ENCODE data around the gene GIMAP4. TPM values are rescaled to one million over a fixed set of nuclear protein-coding genes. Genes with fewer than 3 reads are reported as not detected.
"Not testable (repeated sequence)": the region's sequence is repeated elsewhere in the genome, so short reads cannot be mapped to it uniquely, and the experiment has no call there.

GIMAP4 gene
- not detected for polyA plus RNA-seq (2013, experiment 1 of 4)
- not detected for polyA plus RNA-seq (2013, experiment 2 of 4)
- not detected for polyA plus RNA-seq (2013, experiment 3 of 4)
- not detected for polyA plus RNA-seq (2013, experiment 4 of 4)

DNA sequence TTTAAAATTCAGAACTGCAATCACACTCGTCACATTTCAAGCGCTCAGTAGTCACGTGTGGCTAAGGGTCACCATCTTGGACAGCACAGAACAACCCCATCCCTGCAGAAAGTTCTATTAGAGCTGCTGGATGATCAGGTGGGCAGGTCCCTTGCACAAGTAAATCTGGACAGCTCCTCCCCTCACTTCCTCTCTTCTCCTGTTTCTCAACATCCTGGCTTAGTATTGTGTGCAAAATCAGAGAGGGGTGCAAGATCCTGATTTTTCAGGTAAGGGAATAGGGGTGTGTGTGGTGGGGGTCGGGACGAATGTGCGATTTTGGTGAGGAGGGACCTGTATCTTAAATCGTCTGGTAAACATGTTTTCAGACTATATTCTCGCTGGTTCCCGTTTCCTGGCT, at the start of gene GIMAP4:
GIMAP4 (plus strand) TSS at position 222 of the 400 bp plus-strand sequence. CDS start 2,512 bp downstream, outside the sequence.
- H3K27me3 ChIP-seq (ENCODE audit: control insufficient read depth, insufficient read depth, low read length, poor library complexity, severe bottlenecking) = no peaks in the 10 kb centered on the region
- H3K4me3 ChIP-seq (ENCODE audit: insufficient read depth, low read depth, low read length) = no peak within 1 kb of the TSS
- no peak within 1 kb of the TSS for H3K27ac ChIP-seq (ENCODE audit: insufficient read depth, low read depth, low read length, poor library complexity, severe bottlenecking)
- WGBS, 2 experiments = 86 to 89% methylated on average over 9 of the region's 9 CpGs
- no peaks in the 10 kb centered on the region for H3K4me1 ChIP-seq (ENCODE audit: control insufficient read depth, insufficient read depth, low read length)
- no peaks in the 10 kb centered on the region for H3K36me3 ChIP-seq (ENCODE audit: control insufficient read depth, insufficient read depth, low read length)
- no peaks in the 10 kb centered on the region for H3K9me3 ChIP-seq (ENCODE audit: control insufficient read depth, low read length)

DNA sequence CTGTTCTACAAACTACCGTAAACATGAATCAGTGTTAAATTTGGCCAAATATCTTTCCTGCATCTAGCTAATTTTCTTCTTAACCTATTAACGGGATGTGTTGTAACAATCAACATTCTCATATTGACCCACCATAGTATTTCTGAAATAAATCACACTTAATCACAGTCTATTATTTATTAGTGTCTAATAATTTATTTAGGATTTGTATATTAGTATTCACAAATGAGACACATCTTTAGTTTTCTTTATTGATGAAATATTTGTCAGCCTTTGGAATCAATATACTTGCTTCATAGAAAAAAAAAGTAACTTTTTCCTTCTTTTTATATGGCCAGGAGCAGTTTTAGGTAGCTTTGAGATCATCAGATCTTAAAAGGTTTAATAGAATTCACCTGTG, 47.9 kb upstream of the GIMAP4 start:
- no peak overlapping the region for H3K27ac ChIP-seq (ENCODE audit: insufficient read depth, low read depth, low read length, poor library complexity, severe bottlenecking)
- WGBS, 2 experiments = 95 to 100% methylated on average over 2 of the region's 2 CpGs
- H3K36me3 ChIP-seq (ENCODE audit: control insufficient read depth, insufficient read depth, low read length) = no peaks in the 10 kb centered on the region
- no peaks in the 10 kb centered on the region for H3K27me3 ChIP-seq (ENCODE audit: control insufficient read depth, insufficient read depth, low read length, poor library complexity, severe bottlenecking)
- no peaks in the 10 kb centered on the region for H3K9me3 ChIP-seq (ENCODE audit: control insufficient read depth, low read length)
- no peak overlapping the region for H3K4me3 ChIP-seq (ENCODE audit: insufficient read depth, low read depth, low read length)
- peaks cover 3% of the 10 kb centered on the region for H3K4me1 ChIP-seq (ENCODE audit: control insufficient read depth, insufficient read depth, low read length)

DNA sequence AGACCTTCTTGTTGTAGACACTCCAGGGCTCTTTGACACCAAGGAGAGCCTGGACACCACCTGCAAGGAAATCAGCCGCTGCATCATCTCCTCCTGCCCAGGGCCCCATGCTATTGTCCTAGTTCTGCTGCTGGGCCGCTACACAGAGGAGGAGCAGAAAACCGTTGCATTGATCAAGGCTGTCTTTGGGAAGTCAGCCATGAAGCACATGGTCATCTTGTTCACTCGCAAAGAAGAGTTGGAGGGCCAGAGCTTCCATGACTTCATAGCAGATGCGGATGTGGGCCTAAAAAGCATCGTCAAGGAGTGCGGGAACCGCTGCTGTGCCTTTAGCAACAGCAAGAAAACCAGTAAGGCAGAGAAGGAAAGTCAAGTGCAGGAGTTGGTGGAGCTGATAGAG, 47.0 kb upstream of the GIMAP4 start:
- Histone ChIP-seq H3K9me3 (ENCODE audit: control insufficient read depth, low read length) (no peaks in the 10 kb centered on the region), H3K27me3 (ENCODE audit: control insufficient read depth, insufficient read depth, low read length, poor library complexity, severe bottlenecking) (no peaks in the 10 kb centered on the region), H3K4me3 (ENCODE audit: insufficient read depth, low read depth, low read length) (no peak overlapping the region), H3K36me3 (ENCODE audit: control insufficient read depth, insufficient read depth, low read length) (no peaks in the 10 kb centered on the region), H3K4me1 (ENCODE audit: control insufficient read depth, insufficient read depth, low read length) (peaks cover 3% of the 10 kb centered on the region), H3K27ac (ENCODE audit: insufficient read depth, low read depth, low read length, poor library complexity, severe bottlenecking) (no peak overlapping the region)
- WGBS, 2 experiments = 84 to 87% methylated on average over 8 of the region's 8 CpGs

DNA sequence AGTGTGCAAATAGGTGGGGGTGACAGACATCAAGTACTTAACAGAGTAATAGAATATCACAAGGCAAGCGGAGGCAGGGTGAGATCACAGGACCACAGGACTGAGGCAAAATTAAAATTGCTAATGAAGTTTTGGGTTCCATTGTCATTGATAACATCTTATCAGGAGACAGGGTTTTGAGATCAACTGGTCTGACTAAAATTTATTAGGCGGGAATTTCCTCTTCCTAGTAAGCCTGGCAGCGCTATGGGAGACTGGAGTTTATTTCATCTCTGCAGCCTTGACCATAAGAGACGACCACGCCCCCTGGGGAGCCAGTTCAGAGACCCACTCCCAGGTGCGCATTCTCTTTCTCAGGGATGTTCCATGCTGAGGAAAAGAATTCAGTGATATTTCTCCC, 44.3 kb upstream of the GIMAP4 start:
- not testable (repeated sequence) for H3K4me3 ChIP-seq (ENCODE audit: insufficient read depth, low read depth, low read length); H3K36me3 ChIP-seq (ENCODE audit: control insufficient read depth, insufficient read depth, low read length); H3K4me1 ChIP-seq (ENCODE audit: control insufficient read depth, insufficient read depth, low read length); H3K27ac ChIP-seq (ENCODE audit: insufficient read depth, low read depth, low read length, poor library complexity, severe bottlenecking); H3K27me3 ChIP-seq (ENCODE audit: control insufficient read depth, insufficient read depth, low read length, poor library complexity, severe bottlenecking); H3K9me3 ChIP-seq (ENCODE audit: control insufficient read depth, low read length)
- 34 to 39% methylated on average over 6 of the region's 6 CpGs for WGBS, 2 experiments

DNA sequence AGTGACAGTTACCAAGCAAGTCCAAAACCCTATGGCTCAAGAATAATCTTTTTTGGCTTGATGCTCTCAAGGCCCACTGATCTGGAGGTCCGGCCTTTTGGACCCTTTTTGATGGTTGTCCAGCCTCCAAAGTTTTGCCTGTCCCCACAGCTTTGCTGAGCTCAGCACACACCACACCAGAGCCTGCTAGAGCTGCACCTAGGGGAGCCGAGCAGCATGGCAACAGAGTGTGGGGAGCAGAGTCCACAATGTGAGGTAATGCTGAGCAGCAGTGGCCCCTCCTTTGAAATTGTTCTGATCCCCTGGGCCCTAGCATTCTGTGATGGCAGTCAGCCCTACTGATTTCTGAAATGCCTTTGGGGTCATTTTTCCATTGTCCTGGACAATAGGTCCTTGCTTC, 43.2 kb upstream of the GIMAP4 start:
- peaks cover 3% of the 10 kb centered on the region for H3K4me1 ChIP-seq (ENCODE audit: control insufficient read depth, insufficient read depth, low read length)
- 68 to 70% methylated on average over 2 of the region's 2 CpGs for WGBS, 2 experiments
- no peaks in the 10 kb centered on the region for H3K27me3 ChIP-seq (ENCODE audit: control insufficient read depth, insufficient read depth, low read length, poor library complexity, severe bottlenecking)
- H3K4me3 ChIP-seq (ENCODE audit: insufficient read depth, low read depth, low read length) = no peak overlapping the region
- H3K9me3 ChIP-seq (ENCODE audit: control insufficient read depth, low read length) = no peaks in the 10 kb centered on the region
- H3K36me3 ChIP-seq (ENCODE audit: control insufficient read depth, insufficient read depth, low read length) = no peaks in the 10 kb centered on the region
- no peak overlapping the region for H3K27ac ChIP-seq (ENCODE audit: insufficient read depth, low read depth, low read length, poor library complexity, severe bottlenecking)

DNA sequence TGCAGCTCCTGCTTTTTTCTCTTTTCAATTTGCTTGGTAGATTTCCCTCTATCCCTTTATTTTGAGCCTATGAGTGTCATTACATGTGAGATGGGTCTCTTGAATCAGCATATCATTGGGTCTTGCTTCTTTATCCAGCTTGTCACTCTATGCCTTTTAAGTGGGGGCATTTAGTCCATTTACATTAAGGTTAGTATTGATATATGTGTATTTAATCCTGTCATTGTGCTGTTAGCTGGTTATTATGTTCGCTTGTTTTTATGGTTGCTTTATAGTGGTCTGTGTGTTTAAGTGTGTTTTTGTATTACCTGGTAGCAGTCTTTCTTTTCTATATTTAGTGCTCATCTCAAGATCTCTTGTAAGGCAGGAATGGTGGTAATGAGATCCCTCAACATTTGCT, 35.5 kb upstream of the GIMAP4 start:
- Histone ChIP-seq H3K27ac (ENCODE audit: insufficient read depth, low read depth, low read length, poor library complexity, severe bottlenecking) (no peak overlapping the region), H3K27me3 (ENCODE audit: control insufficient read depth, insufficient read depth, low read length, poor library complexity, severe bottlenecking) (no peaks in the 10 kb centered on the region), H3K4me3 (ENCODE audit: insufficient read depth, low read depth, low read length) (no peak overlapping the region), H3K36me3 (ENCODE audit: control insufficient read depth, insufficient read depth, low read length) (no peaks in the 10 kb centered on the region), H3K9me3 (ENCODE audit: control insufficient read depth, low read length) (no peaks in the 10 kb centered on the region), H3K4me1 (ENCODE audit: control insufficient read depth, insufficient read depth, low read length) (no peaks in the 10 kb centered on the region)
- WGBS, 2 experiments = 70 to 97% methylated on average over 1 of the region's 1 CpG

DNA sequence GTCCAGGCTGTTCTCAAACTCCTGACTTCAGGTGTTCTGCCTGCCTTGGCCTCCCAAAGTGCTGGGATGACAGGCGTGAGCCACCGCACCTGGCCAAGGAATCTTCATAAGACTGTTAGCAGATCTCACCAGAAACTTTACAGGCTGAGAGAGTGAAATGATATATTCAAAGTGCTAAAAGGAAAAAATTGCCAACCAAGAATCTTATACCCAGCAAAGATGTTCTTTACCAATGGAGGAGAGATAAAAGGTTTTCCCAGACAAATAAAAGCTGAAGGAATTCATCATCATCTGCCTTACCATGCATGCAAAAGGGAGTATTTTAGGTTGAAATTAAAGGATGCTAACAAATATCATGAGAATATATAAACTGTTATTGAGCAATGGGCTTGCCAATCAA, 28.9 kb upstream of the GIMAP4 start:
- H3K4me1 ChIP-seq (ENCODE audit: control insufficient read depth, insufficient read depth, low read length) = no peaks in the 10 kb centered on the region
- peaks cover 3% of the 10 kb centered on the region for H3K9me3 ChIP-seq (ENCODE audit: control insufficient read depth, low read length)
- 76 to 89% methylated on average over 2 of the region's 2 CpGs for WGBS, 2 experiments

DNA sequence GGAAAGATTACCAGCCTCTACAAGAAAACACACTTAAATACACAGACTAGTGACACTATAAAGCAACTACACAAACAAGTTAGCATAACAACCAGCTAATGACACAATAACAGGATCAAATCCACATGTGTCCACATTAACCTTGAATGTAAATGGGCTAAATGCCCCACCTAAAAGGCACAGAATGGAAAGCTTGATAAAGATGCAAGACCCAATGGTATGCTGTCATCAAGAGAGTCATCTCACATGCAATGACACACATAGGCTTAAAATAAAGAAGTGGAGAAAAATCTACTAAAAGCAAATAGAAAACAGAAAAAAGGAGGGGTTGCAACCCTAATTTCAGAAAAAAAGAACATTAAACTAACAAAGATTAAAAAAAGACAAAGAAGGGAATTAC, 14.0 kb upstream of the GIMAP4 start:
- Histone ChIP-seq H3K9me3 (ENCODE audit: control insufficient read depth, low read length) (no peaks in the 10 kb centered on the region), H3K36me3 (ENCODE audit: control insufficient read depth, insufficient read depth, low read length) (no peaks in the 10 kb centered on the region), H3K27me3 (ENCODE audit: control insufficient read depth, insufficient read depth, low read length, poor library complexity, severe bottlenecking) (no peaks in the 10 kb centered on the region), H3K4me1 (ENCODE audit: control insufficient read depth, insufficient read depth, low read length) (no peaks in the 10 kb centered on the region), H3K4me3 (ENCODE audit: insufficient read depth, low read depth, low read length) (no peak overlapping the region), H3K27ac (ENCODE audit: insufficient read depth, low read depth, low read length, poor library complexity, severe bottlenecking) (no peak overlapping the region)

More for the DNA sequence above, 28.9 kb upstream of the GIMAP4 start:
- H3K27ac ChIP-seq (ENCODE audit: insufficient read depth, low read depth, low read length, poor library complexity, severe bottlenecking) = no peak overlapping the region
- no peaks in the 10 kb centered on the region for H3K27me3 ChIP-seq (ENCODE audit: control insufficient read depth, insufficient read depth, low read length, poor library complexity, severe bottlenecking)
- no peaks in the 10 kb centered on the region for H3K36me3 ChIP-seq (ENCODE audit: control insufficient read depth, insufficient read depth, low read length)
- no peak overlapping the region for H3K4me3 ChIP-seq (ENCODE audit: insufficient read depth, low read depth, low read length)

DNA sequence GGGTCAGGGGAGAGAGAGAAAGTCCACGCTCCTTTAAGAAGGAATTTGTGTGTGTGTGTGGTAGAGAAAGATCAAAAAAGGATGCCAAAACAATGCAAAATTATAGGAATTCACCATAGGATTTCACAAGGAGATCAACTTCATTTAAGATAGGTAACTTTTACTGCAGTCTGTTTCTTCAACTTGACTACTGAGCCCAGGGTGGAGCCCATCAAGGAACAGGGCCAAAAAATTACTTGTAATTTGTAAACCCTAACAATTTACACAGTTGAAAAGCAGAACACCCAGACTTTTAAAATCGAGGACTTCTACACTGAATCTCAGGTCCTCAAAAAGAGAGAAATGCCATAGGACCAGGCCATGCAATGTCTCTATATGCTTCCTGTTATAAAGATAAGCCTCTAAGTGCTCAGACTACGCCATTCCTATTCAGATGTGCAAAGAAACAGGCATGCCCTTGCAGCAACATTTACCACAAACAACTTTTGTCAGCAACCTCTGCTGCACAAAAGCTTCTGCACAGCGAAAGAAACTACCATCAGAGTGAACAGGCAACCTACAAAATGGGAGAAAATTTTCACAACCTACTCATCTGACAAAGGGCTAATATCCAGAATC, 10.6 kb upstream of the GIMAP4 start:
- no peaks in the 10 kb centered on the region for H3K4me1 ChIP-seq (ENCODE audit: control insufficient read depth, insufficient read depth, low read length)
- H3K9me3 ChIP-seq (ENCODE audit: control insufficient read depth, low read length) = no peaks in the 10 kb centered on the region
- no peaks in the 10 kb centered on the region for H3K27me3 ChIP-seq (ENCODE audit: control insufficient read depth, insufficient read depth, low read length, poor library complexity, severe bottlenecking)
- 64 to 80% methylated on average over 4 of the region's 4 CpGs for WGBS, 2 experiments
- no peak overlapping the region for H3K27ac ChIP-seq (ENCODE audit: insufficient read depth, low read depth, low read length, poor library complexity, severe bottlenecking)
- no peak overlapping the region for H3K4me3 ChIP-seq (ENCODE audit: insufficient read depth, low read depth, low read length)
- no peaks in the 10 kb centered on the region for H3K36me3 ChIP-seq (ENCODE audit: control insufficient read depth, insufficient read depth, low read length)

DNA sequence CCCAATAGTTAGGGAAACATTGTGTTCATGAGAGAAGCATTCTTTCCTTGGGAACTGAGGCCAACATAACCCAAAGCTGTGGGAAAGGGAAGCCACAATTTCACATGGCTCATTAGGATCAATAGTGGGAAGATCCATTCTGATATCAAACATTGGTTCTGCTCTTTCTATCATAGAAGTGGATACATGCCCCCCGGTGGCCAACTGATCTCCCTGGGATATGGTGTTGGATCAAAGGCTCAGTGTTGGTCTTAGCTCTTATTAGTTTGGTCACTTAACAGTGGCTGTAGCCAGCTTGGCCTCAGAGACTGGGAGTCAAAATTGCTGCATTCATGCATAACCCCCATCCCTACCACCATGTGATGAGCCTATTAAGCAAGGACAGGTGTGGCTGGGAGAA, 6.7 kb upstream of the GIMAP4 start:
- WGBS, 2 experiments = 67 to 79% methylated on average over 1 of the region's 1 CpG
- Histone ChIP-seq H3K27ac (ENCODE audit: insufficient read depth, low read depth, low read length, poor library complexity, severe bottlenecking) (no peak overlapping the region), H3K9me3 (ENCODE audit: control insufficient read depth, low read length) (no peaks in the 10 kb centered on the region), H3K4me1 (ENCODE audit: control insufficient read depth, insufficient read depth, low read length) (no peaks in the 10 kb centered on the region), H3K27me3 (ENCODE audit: control insufficient read depth, insufficient read depth, low read length, poor library complexity, severe bottlenecking) (no peaks in the 10 kb centered on the region), H3K36me3 (ENCODE audit: control insufficient read depth, insufficient read depth, low read length) (no peaks in the 10 kb centered on the region), H3K4me3 (ENCODE audit: insufficient read depth, low read depth, low read length) (no peak overlapping the region)

DNA sequence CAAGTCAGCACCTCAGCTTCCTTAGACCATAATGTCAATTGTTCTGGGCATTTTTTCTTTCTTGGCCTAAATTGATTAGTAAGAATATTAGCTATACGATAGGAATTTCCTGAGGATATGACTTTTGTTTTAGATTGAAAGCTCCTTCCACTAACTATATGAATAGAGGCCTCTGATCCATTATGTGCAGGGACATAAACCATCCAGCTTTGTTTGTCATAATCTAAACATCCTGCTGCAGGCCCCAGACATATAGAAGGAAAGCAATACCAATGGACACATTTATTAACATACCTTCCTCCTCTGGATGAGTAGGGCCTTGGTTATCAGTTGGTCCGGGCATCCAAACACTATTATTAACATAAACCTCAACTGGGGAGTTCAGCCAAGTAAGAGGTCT, 4.3 kb upstream of the GIMAP4 start:
- H3K27me3 ChIP-seq (ENCODE audit: control insufficient read depth, insufficient read depth, low read length, poor library complexity, severe bottlenecking) = no peaks in the 10 kb centered on the region
- H3K36me3 ChIP-seq (ENCODE audit: control insufficient read depth, insufficient read depth, low read length) = no peaks in the 10 kb centered on the region
- H3K9me3 ChIP-seq (ENCODE audit: control insufficient read depth, low read length) = no peaks in the 10 kb centered on the region
- 70 to 83% methylated on average over 1 to 2 of the region's 2 CpGs for WGBS, 2 experiments
- no peak overlapping the region for H3K27ac ChIP-seq (ENCODE audit: insufficient read depth, low read depth, low read length, poor library complexity, severe bottlenecking)
- no peak overlapping the region for H3K4me3 ChIP-seq (ENCODE audit: insufficient read depth, low read depth, low read length)
- no peaks in the 10 kb centered on the region for H3K4me1 ChIP-seq (ENCODE audit: control insufficient read depth, insufficient read depth, low read length)
